ENCODE results near the gene P2RX1. TPM values are rescaled to one million over a fixed set of nuclear protein-coding genes. Genes with fewer than 3 reads are reported as not detected.

P2RX1 gene
- total and polyA plus RNA-seq, 4 donors, result 0.44 to 5.2 (median 0.64) TPM

GRCh38 chr17:3889325-3890012, 26.8 kb downstream of the P2RX1 start:
- Histone ChIP-seq H3K4me1 (ENCODE audit: control insufficient read depth in 4 of 4, insufficient read depth in 4 of 4, low read length in 3 of 4) (peaks cover 0 to 32% (median 14%) of the 10 kb centered on the region in 4 donors), H3K9ac (ENCODE audit: low read depth in 1 of 2, low read length in 2 of 2) (no peak overlapping the region), H3K27ac (ENCODE audit: low read depth in 1 of 2, low read length in 2 of 2) (no peak overlapping the region), H3K36me3 (ENCODE audit: control insufficient read depth in 4 of 4, insufficient read depth in 3 of 4, low read depth in 1 of 4, low read length in 3 of 4) (no peaks in the 10 kb centered on the region), H3K27me3 (ENCODE audit: control insufficient read depth in 4 of 4, insufficient read depth in 4 of 4, low read length in 3 of 4) (peaks cover 0 to 2% (median 0%) of the 10 kb centered on the region in 4 donors), H3K9me3 (ENCODE audit: control insufficient read depth in 4 of 4, low read length in 3 of 4) (no peaks in the 10 kb centered on the region), H3K4me3 (ENCODE audit: low read depth in 1 of 3, low read length in 3 of 3) (no peak overlapping the region)
- DNase-seq (ENCODE audit: low spot score), result no peak
- no peak for TF ChIP-seq MAX (IDR thresholded peaks at IDR 0.05)
- no peak for TF ChIP-seq EGR1 (IDR thresholded peaks at IDR 0.05; ENCODE audit: low read depth in 2 of 2)
- TF ChIP-seq RXRA (IDR thresholded peaks at IDR 0.05), result no peak
- TF ChIP-seq RAD21 (IDR thresholded peaks at IDR 0.05), result no peak
- no peak for TF ChIP-seq HNF4G (IDR thresholded peaks at IDR 0.05)
- TF ChIP-seq JUND (IDR thresholded peaks at IDR 0.05), result no peak
- no peak for TF ChIP-seq TAF1 (conservative IDR thresholded peaks at IDR 0.05)
- TF ChIP-seq HNF4A (conservative IDR thresholded peaks at IDR 0.05), result no peak
- TF ChIP-seq YY1 (IDR thresholded peaks at IDR 0.05), result no peak
- 87% methylated on average over 17 of the region's 17 CpGs for WGBS

- 62% methylated on average over 50 of the region's 50 CpGs for WGBS
- Histone ChIP-seq H3K4me1 (ENCODE audit: control insufficient read depth in 4 of 4, insufficient read depth in 4 of 4, low read length in 3 of 4) (peaks cover 0 to 27% (median 13%) of the 10 kb centered on the region in 4 donors), H3K9ac (ENCODE audit: low read depth in 1 of 2, low read length in 2 of 2) (no peak overlapping the region), H3K9me3 (ENCODE audit: control insufficient read depth in 4 of 4, low read length in 3 of 4) (no peaks in the 10 kb centered on the region), H3K4me3 (ENCODE audit: low read depth in 1 of 3, low read length in 3 of 3) (no peak overlapping the region), H3K27ac (ENCODE audit: low read depth in 1 of 2, low read length in 2 of 2) (no peak overlapping the region), H3K36me3 (ENCODE audit: control insufficient read depth in 4 of 4, insufficient read depth in 3 of 4, low read depth in 1 of 4, low read length in 3 of 4) (no peaks in the 10 kb centered on the region), H3K27me3 (ENCODE audit: control insufficient read depth in 4 of 4, insufficient read depth in 4 of 4, low read length in 3 of 4) (peaks cover 0 to 2% (median 0%) of the 10 kb centered on the region in 4 donors)
- TF ChIP-seq RAD21 (IDR thresholded peaks at IDR 0.05), result no peak
- TF ChIP-seq SP1 (IDR thresholded peaks at IDR 0.05), result no peak
- TF ChIP-seq CTCF (IDR thresholded peaks at IDR 0.05; ENCODE audit: low read depth, low read length, missing input control), result no peak
- TF ChIP-seq ATF3 (IDR thresholded peaks at IDR 0.05), result no peak
- TF ChIP-seq EGR1 (IDR thresholded peaks at IDR 0.05; ENCODE audit: low read depth in 2 of 2), result no peak
- TF ChIP-seq YY1 (IDR thresholded peaks at IDR 0.05), result no peak
- no peak for TF ChIP-seq GABPA (IDR thresholded peaks at IDR 0.05 in 1 of 2, conservative IDR thresholded peaks at IDR 0.05 in 1 of 2)
- TF ChIP-seq NR2F2 (IDR thresholded peaks at IDR 0.05), result no peak
- TF ChIP-seq RXRA (IDR thresholded peaks at IDR 0.05), result no peak
- no peak for TF ChIP-seq HNF4A (conservative IDR thresholded peaks at IDR 0.05)
- TF ChIP-seq JUND (IDR thresholded peaks at IDR 0.05), result no peak
- no peak for TF ChIP-seq HNF4G (IDR thresholded peaks at IDR 0.05)
- no peak for TF ChIP-seq REST (IDR thresholded peaks at IDR 0.05)
- DNase-seq (ENCODE audit: low spot score), result no peak
These were observed 27.7 kb downstream of the P2RX1 start for GRCh38 chr17:3888343-3889171.
